GM19193 (cell line): ENCODE measurements around the gene PLA2G2F.

Experiments used
- POLR2A ChIP-seq: IDR thresholded peaks from 4 replicates; pipeline ENCODE4 v1.6.1; 2011; ENCODE audit not compliant: insufficient read depth, insufficient read length; ENCODE audit errors: extremely low read depth

Gene PLA2G2F

DNA sequence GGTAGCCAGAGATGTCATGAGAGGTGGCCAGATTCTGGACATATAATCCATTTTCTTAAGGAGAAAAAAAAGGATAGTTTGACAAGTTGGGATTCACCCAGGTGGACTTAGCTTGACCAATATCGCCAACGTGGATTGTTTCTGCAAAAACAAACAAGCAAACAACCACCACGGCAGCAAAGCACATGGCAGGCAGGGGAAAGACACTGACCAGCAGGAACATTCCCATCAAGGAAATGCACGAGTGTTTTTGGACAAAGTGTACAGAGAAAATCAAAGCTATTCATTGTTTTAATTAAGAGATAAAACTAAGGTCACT lies 56.3 kb downstream of the PLA2G2F start:
- TF ChIP-seq POLR2A, result no peak

DNA sequence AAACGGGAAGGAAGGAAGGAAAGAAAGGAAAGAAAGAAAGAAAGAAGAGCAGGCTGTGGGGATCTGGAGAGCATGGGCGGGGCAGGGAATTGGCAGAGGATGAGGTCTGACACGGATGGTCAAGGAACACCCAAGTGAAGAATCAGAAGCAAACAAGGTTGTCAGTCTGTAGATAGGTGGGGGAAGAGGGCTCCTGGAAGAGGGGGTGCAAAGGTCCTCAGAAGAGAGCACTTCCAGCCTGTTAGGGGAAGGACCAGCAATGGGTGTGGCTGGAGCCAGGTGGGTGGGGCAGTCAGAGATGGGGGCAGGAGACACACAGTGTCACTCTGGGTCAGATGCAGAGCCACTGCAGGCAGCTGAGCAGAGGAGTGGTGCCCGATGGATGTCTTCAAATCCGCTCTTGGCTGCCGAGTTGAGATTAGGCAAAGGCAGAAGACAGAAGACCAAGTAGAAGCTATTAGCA lies 58.2 kb downstream of the PLA2G2F start:
- TF ChIP-seq POLR2A, result no peak

DNA sequence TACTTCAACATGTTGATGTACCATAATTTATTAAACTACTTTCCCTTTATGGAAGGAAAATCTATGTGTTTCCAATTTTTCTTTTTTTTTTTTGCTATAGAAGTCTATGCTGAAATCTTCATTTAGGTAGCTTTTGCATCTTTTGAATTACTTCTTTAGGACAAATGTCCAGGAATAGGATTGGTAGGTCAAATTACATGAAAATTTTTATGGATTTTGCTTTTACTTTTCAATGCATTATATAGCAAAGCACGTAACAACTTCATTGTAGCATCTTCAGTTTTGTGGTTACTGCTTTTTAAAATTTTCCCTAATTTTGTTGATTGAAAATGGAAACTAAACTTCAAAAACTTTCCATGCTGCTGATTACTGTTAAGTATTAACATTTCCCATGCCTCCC lies 59.2 kb downstream of the PLA2G2F start:
- no peak for TF ChIP-seq POLR2A

DNA sequence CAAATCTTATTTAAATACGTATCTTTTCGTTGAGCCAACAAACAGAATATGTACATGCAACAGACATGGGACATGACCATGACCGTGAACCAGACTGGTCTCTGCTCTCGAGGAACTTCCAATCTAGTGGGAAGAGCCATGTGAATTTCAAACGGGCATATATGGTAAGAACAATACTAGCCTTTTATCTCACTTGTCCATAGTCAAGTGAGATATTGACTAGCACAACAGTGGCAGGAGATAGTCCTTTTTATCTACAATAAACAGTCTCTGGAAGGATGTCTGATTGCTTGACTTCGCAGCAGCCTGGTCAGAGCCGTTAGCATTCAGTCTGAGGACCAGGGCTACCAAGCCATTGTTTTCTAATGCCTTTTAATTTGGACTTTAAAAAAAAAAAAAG lies 59.8 kb downstream of the PLA2G2F start:
- no peak for TF ChIP-seq POLR2A

- TF ChIP-seq POLR2A, result no peak
Measured at GRCh38 chr1:20199403-20199802, 60.3 kb downstream of the PLA2G2F start.

- TF ChIP-seq POLR2A, result no peak
Measured at GRCh38 chr1:20199840-20200239, 60.7 kb downstream of the PLA2G2F start.
